Iris pigment epithelial cell (primary cell): Measurements from ENCODE around the gene INSYN2B.

Source experiments
- DNase-seq: peaks from one replicate; pipeline ENCODE4 v3.0.0-alpha.2; 2011; ENCODE audit warnings: low read depth

The INSYN2B gene

GRCh38 chr5:169971780-169972179 is 8.5 kb downstream of the INSYN2B start:
- no peak for DNase-seq

DNA sequence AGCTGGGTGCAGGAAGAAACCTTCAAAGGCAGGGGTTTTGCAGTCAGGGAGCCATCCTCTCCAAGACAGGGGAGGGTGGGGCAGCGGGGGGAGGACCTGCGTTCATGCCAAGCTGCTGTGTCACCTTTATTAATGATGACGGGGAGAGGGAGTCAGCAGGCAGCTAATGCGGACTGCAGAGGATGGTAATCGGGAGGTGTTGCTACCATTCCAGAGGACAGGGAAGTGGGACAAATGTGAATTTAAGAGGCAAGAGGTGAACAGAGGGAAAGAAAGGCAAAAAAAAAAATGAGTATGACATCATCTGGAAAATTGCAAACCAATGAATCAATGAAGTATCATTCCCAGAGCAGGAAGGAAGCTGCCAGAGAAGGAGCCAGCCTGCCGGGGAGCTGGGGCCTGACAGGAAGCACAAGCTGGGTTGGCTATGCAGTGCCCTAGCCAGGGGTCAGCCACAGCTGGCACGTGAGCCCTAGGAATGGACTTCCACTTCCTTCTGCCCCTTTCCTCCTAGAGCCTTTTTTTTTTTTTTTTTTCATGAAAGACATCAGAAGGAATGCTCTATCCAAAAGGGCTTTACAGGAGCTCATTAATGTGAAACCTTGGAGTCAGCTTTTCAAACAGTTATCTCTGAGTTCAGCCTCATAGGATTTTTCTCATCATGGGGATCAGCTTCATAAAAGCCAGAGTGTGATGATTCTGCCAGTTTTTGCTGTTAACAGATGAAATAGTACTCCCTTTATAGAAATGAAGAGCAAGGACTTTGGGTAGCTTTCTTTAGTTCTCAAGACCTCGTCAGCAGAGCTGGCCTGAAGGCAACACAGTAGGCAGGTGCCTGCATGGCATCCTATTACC is 9.2 kb downstream of the INSYN2B start:
- peak; percentile 65 for DNase-seq

DNA sequence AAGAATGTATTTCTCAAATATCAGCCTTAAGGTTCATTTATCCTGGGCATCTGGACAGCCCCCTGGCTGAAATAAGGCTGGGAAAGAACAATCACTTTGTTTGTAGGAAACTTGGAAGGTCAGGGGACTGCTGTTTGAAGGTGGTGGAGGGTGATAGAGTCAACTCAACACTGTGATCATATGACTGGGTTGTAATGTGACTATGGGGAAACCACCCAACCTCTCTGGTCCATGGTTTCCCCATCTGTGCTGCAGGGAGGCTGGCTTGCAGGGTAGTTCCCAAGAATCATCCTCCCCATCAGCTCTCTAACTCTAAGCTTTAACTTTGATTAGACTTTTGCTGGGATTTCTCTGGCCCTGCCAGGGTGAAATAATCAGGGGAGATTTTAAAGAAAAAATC is 10.0 kb downstream of the INSYN2B start:
- no peak for DNase-seq

- DNase-seq = no peak
These were observed 16.0 kb downstream of the INSYN2B start for GRCh38 chr5:169964246-169964645.

GRCh38 chr5:169960659-169961058 is 19.6 kb downstream of the INSYN2B start:
- no peak for DNase-seq

GRCh38 chr5:169958278-169958677 is 22.0 kb downstream of the INSYN2B start:
- no peak for DNase-seq

DNA sequence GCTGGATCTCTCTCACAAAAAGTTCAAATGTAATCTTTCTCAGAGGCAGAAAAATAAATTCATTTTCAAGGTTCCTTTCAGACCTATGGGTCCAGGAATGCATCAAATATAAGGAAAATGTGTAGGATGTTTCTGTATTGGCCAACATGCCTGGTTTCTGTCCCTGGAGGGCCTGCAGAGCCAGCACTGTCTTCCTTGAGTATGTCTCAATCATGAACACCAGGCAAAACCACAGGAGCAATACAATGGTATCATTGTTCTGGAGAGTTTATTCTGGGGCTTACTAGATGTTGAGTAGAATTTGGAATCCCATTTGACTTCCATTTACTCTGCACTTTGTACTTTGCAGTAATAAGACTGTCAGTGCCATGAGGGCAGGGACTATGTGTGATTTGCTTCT is 23.5 kb downstream of the INSYN2B start:
- DNase-seq = no peak

DNA sequence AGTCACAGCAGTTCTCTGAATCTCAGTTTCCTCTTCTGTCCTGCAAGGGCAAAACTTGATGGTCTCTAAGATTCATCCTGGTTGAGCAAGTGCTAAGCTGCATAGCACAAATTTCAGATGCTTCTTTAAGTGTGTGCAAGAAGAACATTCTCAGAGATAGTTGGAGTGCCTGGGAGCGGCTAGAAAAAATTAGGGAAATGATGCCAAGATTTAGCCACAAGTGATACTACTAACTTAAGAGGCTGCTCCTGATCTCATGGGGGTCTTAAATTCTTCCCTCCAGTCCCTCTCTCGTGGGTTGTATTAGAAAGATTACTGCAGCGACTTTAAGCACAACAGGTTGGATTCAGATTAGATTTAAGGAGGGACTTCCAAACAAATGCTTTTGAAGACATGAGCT is 24.2 kb downstream of the INSYN2B start:
- no peak for DNase-seq

- no peak for DNase-seq
These were observed 25.5 kb downstream of the INSYN2B start for GRCh38 chr5:169954786-169955185.

- DNase-seq = peak; percentile 79
These were observed 27.1 kb downstream of the INSYN2B start for GRCh38 chr5:169953196-169953595.

DNA sequence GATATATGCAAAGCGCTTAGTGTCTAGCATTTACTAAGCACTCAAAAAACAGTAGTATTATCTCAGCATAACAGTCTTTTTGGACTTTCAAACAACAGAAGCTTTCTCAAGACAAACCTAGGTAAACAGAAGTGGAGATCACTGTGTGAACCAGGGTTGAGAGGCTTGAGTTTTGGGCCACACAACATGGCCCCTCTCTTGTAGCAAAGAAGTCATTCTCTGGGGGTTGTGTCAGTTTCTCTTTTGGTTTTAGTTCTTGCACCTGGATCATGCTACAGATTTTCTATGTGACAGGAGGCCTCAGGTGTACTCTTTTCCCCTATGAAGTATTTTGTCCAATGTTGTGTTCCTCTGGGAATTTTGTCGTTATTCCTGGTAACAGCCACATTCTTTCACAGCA is 30.0 kb downstream of the INSYN2B start:
- DNase-seq = no peak

DNA sequence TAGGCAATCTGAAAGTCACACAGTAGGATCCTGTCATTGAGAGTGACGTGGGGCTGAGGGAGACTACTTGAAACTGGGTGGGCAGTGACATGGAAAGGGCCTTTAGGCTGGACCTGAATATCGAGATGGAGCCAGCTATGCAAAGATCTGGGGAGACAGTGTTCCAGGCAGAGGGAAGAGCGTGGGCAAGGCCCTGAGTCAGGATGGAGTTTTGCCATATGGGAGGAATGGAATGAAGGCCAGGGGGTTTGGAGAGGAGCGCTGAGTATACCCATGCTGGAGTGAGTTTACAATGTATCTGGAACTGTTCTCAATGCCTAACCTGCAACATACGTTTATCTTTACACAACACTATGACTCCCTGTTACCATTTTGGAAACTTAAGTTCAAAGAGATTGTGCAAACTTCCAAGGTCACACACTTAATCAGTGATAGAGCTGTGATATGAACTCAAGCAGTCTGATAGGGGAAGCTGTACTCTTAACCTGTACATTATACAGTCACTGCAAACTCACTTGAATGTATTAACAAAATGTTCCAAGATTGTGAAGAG is 33.5 kb downstream of the INSYN2B start:
- no peak for DNase-seq

GRCh38 chr5:169945831-169946261 is 34.4 kb downstream of the INSYN2B start:
- peak; percentile 87 for DNase-seq

DNA sequence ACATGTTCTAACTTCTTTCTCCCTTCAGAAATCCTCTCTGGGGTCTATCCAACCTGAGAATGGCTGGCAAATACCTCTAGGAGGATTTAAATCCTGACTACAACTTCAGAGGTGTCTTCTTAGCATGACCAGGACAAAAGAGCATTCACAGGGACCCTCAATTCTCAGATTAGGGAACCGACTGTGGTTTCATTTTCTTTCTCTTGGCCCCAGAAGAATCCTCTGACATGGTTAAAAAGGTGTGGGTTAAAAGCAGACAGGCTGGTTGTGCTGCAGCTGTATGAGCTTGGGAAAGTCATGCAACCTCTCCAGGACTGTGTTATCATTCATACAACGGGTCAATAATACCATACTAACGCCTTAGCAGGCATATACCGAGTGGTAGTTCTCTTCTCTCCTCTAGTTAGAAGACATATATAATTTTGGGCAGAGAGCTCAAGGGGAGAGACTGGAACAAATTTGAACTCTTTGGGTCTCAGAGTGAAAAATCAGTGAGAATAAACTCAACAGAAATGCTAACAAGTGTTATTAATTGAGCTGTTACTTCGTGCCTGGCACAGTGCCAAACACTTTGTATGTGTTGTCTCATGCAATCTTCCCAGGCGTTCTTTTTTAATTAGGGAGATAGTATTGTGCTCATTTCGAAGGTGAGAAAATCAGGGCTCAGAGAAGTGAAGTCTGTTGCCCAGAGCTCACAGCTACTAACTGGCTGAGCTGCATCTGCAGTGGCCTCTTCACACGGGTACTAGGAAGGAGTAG is 35.2 kb downstream of the INSYN2B start:
- no peak for DNase-seq

DNA sequence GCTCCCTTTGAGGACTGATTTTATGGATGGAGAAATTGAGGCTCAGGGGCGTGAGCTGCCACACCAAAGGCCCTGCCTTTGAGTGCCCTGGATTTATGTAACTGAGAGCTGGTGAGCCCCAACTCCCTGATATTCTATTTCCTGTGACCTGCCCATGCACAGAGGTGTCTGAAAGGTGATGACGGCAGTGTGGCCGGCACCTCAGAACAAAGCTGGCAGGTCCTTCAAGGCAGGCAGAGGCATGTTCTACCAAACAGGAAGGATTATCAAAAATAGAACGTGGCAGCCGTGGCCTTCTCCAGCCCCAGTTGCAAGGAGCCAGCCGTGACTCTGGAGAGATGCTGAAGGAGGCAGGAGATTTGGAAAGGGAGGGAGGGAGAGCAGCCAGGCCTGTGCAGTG is 36.2 kb downstream of the INSYN2B start:
- no peak for DNase-seq

GRCh38 chr5:169943026-169943425 is 37.3 kb downstream of the INSYN2B start:
- DNase-seq = no peak

DNA sequence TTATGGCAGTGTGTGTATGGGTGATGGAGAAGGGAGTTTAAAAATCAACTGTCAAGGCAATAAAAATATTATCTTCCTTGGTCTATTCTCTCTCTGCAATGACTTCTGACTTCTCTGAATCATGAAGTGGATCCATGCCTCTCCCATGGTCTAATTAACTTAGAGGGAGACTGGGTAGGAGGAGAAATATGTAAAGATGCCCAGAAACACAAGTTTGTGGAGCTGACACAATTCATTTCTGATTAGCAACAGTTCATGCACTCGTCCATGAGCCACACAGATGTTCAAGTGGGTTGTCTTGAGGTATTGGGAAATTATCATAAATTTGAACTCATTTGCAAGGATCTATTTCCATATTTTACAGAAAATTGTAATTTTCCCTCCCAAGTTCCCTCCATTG is 38.1 kb downstream of the INSYN2B start:
- no peak for DNase-seq

DNA sequence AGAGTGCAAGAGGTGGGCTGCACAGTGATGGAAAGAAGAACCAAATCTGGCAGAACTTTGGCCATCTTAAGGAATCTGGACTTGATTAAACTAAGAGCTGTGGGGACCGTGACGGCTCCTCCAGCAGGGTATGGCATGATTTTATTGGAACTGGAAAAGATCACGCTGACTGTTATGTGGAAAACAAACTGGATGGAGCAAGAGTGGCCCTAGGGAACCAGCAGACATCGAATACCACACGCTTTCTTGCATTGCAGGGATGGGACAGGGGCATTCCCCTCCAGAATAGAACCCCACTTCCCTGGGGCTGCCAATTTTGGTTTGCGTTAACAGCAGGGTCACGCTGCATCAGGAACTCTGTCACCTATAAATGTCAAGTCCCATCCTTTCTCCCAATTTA is 38.8 kb downstream of the INSYN2B start:
- no peak for DNase-seq

DNA sequence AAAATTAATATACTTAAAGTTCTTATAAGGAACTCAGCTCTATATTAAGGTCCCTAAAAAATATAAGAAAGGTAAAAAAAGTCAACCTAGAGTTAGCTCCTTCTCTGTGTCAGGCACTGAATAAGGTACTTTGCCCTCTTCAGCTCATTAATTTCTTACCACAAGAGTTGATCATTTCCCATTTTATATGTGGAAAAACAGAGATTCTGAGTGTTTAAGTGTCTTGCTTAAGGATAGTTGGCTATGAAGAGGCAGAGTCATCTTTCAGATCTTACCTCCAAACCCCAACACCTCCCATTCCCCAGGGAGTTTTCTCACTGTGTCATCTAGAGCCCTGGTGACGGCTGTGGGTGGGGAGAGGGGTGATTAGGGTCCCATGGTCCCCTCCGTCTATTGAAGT is 40.6 kb downstream of the INSYN2B start:
- DNase-seq = no peak

- no peak for DNase-seq
These were observed 41.9 kb downstream of the INSYN2B start for GRCh38 chr5:169938439-169938838.

DNA sequence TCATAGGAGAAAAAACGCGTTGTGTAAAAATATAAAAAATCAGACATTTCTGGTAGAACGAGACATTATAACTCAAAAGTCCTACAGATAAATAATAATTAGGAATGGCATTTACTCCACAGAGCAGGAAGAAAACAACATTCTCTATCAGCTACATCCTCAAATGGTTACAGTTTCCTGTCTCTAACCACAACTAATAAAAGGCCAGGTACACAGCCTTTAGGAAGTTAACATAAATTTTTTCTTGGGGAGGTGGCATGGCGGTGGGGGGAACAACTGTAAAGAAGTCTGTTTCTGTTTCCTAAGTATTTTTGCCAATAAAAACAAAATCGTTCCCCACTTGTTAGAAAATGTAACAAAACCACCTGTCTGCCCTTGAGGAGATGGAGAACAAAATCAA is 44.5 kb downstream of the INSYN2B start:
- DNase-seq = no peak

DNA sequence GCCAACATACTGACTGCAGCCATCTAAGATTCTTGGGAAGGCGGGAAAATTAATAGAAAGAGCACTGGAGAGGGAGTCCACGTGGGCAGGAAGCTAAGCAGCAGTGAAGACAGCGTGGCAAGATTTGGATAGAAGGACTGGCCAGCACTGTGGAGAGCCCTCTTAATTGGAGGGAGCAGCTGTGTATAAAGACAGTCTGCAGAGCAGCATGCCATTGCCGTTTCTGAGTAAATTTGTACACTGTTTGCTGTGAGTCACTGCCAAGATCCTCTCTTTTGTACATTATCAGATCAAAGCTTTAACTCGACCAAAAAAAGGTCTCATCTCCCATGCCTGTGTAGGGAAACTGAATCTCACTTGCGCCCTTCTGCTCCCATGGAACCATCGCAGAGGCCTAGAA is 45.3 kb downstream of the INSYN2B start:
- DNase-seq = peak; percentile 30

- no peak for DNase-seq
These were observed 46.7 kb downstream of the INSYN2B start for GRCh38 chr5:169933616-169934015.
